ENCODE data around the gene SLC35F3. TPM values are rescaled to one million over a fixed set of nuclear protein-coding genes. Genes with fewer than 3 reads are reported as not detected.

The SLC35F3 gene
- total and polyA plus RNA-seq, 2 experiments from 2014 or later: 1.0 to 3.2 TPM

DNA sequence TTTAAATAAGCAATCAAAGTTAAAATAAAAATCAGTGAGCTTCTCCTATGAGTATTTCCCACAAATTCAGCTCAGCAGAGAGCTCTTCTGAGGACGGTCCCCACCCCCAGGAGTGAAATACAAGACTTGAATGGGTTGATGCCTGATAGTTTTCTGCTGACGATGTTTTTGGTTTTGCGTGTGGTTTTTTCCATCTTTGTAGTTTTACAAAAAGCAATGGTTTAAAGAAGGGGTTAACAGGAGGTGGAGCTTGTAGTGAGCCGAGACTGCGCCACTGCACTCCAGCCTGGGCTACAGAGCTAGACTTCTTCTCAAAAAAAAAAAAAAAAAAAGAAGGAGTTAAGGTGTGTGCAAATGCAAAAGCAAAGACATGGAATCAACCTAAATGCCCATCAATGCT lies 297.1 kb downstream of the SLC35F3 start:
- DNase-seq (ENCODE audit: low spot score) (no peak), ATAC-seq (no peak)
- Mint-ChIP-seq H3K4me3 (no peak overlapping the region), H3K4me1 (no peaks in the 10 kb centered on the region), H3K27me3 (ENCODE audit: insufficient read depth, low read depth, poor library complexity) (peaks cover 2% of the 10 kb centered on the region), H3K36me3 (ENCODE audit: low read depth) (no peaks in the 10 kb centered on the region), H3K9me3 (no peaks in the 10 kb centered on the region; the same call in 2 of the 3 replicates), H3K27ac (no peak overlapping the region)
- no peaks in the 10 kb centered on the region for H3F3A ChIP-seq (replicated peaks; ENCODE audit: low read depth)
- H3K9me2 ChIP-seq (ENCODE audit: insufficient read depth): no peaks in the 10 kb centered on the region; the same call in 1 of the 2 replicates
- H3K4me1 ChIP-seq (ENCODE audit: insufficient read depth): no peaks in the 10 kb centered on the region
- no peaks in the 10 kb centered on the region for H3K79me2 ChIP-seq (replicated peaks; ENCODE audit: insufficient read depth)
- no peak overlapping the region for H3K27ac ChIP-seq (ENCODE audit: low read depth)
- no peak overlapping the region for H3K4me3 ChIP-seq
- H3K36me3 ChIP-seq (ENCODE audit: insufficient read depth): no peaks in the 10 kb centered on the region
- TF ChIP-seq ZNF114 (CRISPR knock-in tag; IDR thresholded peaks at IDR 0.05) (no peak), EZH2 (IDR thresholded peaks at IDR 0.05; ENCODE audit: low read depth, unreplicated experiment) (no peak), POLR2AphosphoS5 (IDR thresholded peaks at IDR 0.05; ENCODE audit: low read depth) (no peak), REST (IDR thresholded peaks at IDR 0.05; ENCODE audit: unreplicated experiment) (no peak), NANOG (IDR thresholded peaks at IDR 0.05; ENCODE audit: borderline replicate concordance) (no peak), EZH2phosphoT487 (IDR thresholded peaks at IDR 0.05; ENCODE audit: unreplicated experiment) (no peak), JUNB (IDR thresholded peaks at IDR 0.05; ENCODE audit: unreplicated experiment) (no peak)
- TF ChIP-seq, protein P1, sequence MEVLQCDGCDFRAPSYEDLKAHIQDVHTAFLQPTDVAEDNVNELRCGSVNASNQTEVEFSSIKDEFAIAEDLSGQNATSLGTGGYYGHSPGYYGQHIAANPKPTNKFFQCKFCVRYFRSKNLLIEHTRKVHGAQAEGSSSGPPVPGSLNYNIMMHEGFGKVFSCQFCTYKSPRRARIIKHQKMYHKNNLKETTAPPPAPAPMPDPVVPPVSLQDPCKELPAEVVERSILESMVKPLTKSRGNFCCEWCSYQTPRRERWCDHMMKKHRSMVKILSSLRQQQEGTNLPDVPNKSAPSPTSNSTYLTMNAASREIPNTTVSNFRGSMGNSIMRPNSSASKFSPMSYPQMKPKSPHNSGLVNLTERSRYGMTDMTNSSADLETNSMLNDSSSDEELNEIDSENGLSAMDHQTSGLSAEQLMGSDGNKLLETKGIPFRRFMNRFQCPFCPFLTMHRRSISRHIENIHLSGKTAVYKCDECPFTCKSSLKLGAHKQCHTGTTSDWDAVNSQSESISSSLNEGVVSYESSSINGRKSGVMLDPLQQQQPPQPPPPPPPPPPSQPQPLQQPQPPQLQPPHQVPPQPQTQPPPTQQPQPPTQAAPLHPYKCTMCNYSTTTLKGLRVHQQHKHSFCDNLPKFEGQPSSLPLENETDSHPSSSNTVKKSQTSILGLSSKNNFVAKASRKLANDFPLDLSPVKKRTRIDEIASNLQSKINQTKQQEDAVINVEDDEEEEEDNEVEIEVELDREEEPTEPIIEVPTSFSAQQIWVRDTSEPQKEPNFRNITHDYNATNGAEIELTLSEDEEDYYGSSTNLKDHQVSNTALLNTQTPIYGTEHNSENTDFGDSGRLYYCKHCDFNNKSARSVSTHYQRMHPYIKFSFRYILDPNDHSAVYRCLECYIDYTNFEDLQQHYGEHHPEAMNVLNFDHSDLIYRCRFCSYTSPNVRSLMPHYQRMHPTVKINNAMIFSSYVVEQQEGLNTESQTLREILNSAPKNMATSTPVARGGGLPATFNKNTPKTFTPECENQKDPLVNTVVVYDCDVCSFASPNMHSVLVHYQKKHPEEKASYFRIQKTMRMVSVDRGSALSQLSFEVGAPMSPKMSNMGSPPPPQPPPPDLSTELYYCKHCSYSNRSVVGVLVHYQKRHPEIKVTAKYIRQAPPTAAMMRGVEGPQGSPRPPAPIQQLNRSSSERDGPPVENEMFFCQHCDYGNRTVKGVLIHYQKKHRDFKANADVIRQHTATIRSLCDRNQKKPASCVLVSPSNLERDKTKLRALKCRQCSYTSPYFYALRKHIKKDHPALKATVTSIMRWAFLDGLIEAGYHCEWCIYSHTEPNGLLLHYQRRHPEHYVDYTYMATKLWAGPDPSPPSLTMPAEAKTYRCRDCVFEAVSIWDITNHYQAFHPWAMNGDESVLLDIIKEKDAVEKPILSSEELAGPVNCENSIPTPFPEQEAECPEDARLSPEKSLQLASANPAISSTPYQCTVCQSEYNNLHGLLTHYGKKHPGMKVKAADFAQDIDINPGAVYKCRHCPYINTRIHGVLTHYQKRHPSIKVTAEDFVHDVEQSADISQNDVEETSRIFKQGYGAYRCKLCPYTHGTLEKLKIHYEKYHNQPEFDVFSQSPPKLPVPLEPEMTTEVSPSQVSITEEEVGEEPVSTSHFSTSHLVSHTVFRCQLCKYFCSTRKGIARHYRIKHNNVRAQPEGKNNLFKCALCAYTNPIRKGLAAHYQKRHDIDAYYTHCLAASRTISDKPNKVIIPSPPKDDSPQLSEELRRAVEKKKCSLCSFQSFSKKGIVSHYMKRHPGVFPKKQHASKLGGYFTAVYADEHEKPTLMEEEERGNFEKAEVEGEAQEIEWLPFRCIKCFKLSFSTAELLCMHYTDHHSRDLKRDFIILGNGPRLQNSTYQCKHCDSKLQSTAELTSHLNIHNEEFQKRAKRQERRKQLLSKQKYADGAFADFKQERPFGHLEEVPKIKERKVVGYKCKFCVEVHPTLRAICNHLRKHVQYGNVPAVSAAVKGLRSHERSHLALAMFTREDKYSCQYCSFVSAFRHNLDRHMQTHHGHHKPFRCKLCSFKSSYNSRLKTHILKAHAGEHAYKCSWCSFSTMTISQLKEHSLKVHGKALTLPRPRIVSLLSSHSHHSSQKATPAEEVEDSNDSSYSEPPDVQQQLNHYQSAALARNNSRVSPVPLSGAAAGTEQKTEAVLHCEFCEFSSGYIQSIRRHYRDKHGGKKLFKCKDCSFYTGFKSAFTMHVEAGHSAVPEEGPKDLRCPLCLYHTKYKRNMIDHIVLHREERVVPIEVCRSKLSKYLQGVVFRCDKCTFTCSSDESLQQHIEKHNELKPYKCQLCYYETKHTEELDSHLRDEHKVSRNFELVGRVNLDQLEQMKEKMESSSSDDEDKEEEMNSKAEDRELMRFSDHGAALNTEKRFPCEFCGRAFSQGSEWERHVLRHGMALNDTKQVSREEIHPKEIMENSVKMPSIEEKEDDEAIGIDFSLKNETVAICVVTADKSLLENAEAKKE (CRISPR knock-in tag; IDR thresholded peaks at IDR 0.05): no peak
- H3K27me3 ChIP-seq (ENCODE audit: insufficient read depth): no peaks in the 10 kb centered on the region
- no peak overlapping the region for H2AFZ ChIP-seq
- no peaks in the 10 kb centered on the region for H4K20me1 ChIP-seq (replicated peaks; ENCODE audit: insufficient read depth)
- H3K4me2 ChIP-seq: no peak overlapping the region
